KG1 (cell line): Measurements from ENCODE around the gene SPATA2.
"Not testable (repeated sequence)": the region's sequence is repeated elsewhere in the genome, so short reads cannot be mapped to it uniquely, and the experiment has no call there.

Experiments
- DNase-seq: peaks from one replicate; lab custom pipeline; 2025; lab: John Stamatoyannopoulos, UW

Gene SPATA2

DNA sequence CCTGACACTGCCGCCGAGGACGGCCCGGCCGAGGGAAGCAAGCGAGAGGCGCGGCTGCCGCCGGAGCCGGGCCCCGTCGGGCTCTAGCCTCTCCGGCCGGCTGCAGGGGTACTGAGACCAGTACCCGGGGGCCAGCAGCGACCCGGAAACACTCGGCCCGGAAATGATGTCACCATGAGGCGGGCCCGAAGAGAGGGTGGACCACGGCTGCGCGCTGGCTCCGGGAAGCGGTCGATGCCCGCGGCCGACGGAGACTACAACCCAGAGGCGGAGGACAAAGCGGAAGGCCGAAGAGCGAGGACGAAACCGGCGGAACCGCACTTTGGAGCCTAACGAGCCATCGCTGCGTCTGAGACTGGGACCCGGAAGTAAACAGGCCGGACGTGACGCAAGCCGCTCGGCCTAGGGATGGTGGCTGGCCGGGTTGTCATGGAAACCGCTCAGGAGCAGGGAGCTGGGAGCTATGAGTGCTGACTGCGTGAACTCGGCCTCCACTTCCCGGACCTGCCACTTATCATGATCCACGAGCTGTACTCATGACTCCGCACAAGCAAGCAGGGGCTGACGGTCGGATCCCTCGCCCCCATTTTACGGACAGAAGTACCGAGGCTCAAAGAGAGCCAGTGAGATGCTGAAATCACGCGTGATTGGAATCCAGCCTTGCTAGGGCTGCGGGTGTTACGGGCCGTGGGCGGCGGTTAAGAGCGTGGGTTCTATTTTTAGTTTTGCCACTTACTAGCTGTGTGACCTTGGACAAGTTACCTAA, at the start of gene SPATA2:
Gene SPATA2 (minus strand): TSS at position 150 of the 766 bp plus-strand sequence. CDS start 7,039 bp downstream, outside the sequence.
- peak; percentile 98 for DNase-seq

DNA sequence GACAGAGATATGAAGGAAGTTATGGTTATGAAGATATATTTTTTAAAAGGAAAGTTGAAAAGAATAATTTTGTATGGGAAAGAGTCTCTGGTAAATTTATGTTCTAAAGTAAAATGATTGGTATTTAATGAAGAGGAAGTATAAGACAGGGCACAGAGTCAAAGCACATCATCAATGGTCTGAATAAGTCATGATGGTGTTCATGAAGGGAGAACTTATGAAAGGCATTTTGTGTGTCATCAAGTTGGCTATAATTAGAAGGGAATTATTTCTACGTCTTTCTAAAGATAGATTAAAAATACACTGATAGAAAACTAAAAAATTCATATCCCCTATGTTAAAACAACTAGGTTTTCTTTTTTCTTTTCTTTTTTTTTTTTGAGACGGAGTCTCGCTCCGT, 46.1 kb upstream of the SPATA2 start:
- DNase-seq: no peak

DNA sequence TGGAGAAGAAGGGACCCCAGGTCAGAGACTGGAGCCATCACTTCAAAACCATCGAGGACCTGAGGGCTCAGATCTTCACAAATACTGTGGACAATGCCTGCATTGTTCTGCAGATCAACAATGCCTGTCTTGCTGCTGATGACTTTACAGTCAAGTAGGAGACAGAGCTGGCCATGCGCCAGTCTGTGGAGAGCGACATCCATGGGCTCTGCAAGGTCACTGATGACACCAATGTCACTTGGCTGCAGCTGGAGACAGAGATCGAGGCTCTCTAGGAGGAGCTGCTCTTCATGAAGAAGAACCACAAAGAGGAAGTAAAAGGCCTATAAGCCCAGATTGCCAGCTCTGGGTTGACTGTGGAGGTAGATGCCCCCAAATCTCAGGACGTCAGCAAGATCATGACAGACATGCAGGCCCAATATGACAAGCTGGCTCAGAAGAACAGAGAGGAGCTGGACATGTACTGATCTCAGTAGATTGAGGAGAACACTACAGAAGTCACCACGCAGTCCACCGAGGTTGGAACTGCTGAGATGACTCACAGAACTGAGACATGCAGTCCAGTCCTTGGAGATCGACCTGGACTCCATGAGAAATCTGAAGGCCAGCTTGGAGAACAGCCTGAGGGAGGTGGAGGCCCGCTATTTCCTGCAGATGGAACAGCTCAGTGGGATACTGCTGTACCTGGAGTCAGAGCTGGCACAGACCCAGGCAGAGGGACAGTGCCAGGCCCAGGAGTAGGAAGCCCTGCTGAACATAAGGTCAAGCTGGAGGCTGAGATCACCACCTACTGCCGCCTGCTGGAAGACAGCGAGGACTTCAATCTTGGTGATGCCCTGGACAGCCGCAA, 42.0 kb upstream of the SPATA2 start:
- DNase-seq: not testable (repeated sequence)

DNA sequence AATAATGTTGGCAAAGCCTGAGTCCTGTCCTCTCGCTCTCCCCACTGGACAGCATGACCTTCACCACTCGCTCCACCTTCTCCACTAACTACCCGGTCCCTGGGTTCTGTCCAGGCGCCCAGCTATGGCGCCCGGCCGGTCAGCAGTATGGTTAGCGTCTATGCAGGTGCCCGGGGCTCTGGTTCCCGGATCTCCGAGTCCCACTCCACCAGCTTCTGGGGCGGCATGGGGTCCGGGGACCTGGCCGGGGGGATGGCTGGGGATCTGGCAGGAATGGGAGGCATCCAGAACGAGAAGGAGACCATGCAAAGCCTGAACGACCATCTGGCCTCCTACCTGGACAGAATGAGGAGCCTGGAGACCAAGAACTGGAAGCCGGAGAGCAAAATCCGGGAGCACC, 41.4 kb upstream of the SPATA2 start:
- no peak for DNase-seq

- not testable (repeated sequence) for DNase-seq
These were observed 40.6 kb upstream of the SPATA2 start for GRCh38 chr20:49955830-49956396.

DNA sequence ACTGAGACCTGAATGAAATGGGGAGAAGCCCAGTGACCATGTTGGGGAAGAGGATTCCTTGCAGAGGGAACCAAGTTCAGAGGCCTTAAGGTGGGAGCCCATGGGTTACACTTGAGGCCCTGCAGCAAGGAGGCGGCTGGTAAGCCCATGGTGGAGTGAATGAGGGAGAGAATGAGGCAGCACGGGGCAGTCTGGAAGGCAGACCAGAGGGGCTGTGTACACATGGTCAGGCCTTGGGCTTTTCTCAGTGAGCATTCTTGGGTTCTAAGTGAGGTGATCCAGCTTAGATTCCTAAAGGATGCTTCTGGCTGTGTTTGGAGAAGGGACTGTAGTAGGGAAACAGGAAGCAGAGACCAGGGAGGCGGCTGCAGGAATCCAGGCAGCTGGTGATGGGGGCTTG, 39.8 kb upstream of the SPATA2 start:
- no peak for DNase-seq

GRCh38 chr20:49951151-49951550, 35.8 kb upstream of the SPATA2 start:
- DNase-seq: no peak

DNA sequence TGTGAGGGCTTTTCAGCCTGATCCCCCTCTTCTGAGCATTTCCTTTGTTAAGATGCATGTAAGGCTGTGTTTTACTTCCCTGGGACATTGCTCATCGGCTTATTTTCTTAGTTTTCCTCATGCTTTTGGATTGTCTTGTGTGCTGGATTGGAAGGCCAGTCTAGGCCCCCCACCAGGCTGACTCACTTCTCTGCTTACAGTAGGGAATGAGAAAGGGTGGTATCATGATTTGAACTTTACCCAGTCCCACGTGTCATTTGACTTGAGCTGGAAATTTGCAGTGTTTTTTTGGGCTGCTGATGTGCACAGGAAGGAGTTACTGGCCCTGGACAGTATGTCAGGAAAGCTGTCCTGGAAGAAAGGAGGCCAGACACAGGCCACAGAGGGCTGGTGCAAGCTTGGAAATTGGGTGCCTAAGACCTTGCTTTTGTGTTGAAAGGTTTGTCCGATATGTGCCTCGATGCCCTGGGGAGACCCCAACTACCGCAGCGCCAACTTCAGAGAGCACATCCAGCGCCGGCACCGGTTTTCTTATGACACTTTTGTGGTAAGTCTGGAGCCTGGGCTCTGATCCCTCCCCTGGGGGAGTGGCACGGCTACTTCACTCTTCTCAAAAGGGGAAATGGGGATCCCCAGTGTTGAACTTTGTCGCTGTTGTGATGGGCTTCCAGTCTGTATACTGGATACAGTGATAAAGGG, 33.6 kb upstream of the SPATA2 start:
- DNase-seq: no peak

DNA sequence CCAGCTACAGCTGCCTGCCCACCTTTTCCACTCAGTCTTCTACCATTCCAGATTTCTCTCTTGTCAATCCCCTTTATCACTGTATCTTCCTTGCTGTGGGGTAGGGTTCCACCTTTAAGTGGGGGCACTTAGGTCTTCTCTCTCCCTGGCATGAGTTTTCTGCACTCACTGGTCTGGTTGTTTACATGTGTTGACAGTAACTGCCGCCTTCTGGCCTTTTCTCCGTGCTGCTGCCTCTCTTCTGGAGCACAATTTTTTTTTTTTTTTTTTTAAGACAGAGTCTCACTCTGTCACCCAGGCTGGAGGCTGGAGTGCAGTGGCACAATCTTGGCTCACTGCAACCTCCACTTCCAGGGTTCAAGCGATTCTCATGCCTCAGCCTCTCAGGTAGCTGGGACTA, 32.8 kb upstream of the SPATA2 start:
- DNase-seq: no peak

DNA sequence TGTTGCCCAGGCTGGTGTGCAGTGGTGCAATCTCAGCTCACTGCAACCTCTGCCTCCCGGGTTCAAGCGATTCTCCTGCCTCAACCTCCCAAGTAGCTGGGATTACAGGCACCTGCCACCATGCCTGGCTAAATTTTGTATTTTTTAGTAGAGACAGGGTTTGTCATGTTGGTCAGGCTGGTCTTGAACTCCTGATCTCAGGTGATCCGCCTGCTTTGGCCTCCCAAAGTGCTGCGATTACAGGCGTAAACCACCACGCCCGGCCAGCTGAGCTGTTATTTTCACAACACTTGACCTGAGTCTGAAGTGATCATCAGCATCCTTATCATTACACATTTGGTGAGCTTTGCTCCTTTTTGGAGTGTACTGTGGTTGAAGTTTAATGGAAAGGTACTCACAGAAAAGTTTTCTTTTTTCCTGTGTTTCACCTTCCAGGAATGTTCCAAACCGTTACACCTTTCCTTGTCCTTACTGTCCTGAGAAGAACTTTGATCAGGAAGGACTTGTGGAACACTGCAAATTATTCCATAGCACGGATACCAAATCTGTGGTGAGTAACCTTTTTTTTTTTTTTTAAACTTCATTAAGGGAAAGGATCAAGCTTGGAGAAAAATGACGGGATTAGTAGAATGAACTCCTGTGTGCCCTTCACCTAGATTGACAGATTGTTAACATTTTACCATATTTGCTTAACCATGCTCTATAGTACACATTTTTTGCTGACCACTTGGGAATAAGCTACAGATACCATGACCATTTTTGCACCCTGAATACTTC, 30.6 kb upstream of the SPATA2 start:
- DNase-seq: no peak

GRCh38 chr20:49945306-49945700, 30.0 kb upstream of the SPATA2 start:
- no peak for DNase-seq

DNA sequence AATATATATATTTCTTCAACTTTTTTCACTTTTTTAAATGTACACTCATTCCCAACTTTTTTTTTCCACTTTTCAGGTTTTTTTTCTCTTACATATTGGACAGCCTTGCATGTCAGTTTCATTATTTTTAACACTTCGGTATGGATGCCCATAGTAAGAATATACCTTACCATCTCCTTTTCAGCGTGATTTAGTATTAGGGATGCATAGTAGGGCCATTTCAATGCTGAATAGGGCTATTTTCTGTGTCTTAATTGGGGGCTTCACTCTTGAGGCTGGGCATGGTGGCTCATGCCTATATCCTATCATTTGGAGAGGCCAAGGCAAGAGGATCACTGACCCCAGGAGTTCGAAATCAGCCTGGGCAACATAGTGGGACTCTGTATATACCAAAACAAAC, 27.6 kb upstream of the SPATA2 start:
- no peak for DNase-seq

GRCh38 chr20:49942303-49942702, 27.0 kb upstream of the SPATA2 start:
- DNase-seq: no peak

DNA sequence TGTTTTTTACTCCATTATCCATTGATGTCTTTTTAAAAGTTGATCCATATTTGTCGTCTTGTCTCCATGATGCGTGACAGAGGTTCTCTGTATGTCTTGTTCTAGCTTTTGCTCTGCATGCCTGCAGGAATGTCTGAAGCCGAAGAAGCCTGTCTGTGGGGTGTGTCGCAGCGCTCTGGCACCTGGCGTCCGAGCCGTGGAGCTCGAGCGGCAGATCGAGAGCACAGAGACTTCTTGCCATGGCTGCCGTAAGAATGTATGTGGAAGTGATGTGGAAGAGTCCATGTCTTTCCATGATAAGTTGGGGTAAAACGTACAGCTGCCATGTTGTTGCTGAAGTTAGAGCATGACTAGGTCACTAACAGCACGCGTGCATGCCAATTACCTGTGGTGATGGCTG, 26.1 kb upstream of the SPATA2 start:
- DNase-seq: no peak

- no peak for DNase-seq
These were observed 23.1 kb upstream of the SPATA2 start for GRCh38 chr20:49938173-49939163.

- no peak for DNase-seq
These were observed 21.9 kb upstream of the SPATA2 start for GRCh38 chr20:49937027-49937929.

DNA sequence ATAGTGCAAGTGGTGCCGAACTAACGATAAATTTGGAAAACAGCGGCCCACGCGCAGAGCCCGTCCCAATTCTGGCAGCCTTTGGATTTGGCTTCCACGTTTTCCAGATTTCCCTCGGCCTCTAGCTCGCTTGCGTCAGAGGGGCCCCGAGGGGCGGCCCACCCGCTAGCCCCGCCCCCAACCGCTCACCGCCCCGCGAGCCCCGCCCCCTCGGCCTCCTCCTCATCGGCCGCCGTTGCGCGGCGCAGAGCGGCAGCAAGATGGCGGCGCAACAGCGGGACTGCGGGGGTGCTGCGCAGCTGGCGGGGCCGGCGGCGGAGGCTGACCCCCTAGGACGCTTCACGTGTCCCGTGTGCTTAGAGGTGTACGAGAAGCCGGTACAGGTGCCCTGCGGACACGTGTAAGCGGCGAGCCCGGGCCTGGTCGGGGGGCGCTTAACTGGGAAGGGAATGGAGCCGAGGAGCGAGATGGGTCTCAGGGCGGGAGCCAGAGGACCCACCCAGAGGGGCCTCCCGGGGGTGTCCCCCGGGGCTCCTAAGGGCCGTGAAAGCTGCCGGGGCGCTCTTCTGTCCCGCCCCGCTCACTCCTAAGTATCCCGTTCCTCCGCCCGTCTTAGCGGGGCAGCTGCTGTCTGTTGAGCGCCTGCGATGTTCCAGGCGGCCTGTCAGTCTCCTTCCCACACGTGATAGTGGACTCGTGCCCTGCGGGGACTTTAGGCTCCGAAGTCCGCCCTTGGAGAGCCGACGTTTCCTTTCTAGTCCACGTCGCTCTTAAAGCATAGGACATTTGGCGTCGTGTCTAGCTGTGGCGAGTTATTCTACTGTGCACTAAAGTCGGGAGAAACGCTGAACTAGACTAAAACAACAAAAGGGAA, 21.1 kb upstream of the SPATA2 start, which contains the start of gene RNF114:
Gene RNF114 (plus strand): TSS at position 245 of the 874 bp plus-strand sequence. CDS start 16 bp downstream, at position 261.
- DNase-seq: peak; percentile 88

DNA sequence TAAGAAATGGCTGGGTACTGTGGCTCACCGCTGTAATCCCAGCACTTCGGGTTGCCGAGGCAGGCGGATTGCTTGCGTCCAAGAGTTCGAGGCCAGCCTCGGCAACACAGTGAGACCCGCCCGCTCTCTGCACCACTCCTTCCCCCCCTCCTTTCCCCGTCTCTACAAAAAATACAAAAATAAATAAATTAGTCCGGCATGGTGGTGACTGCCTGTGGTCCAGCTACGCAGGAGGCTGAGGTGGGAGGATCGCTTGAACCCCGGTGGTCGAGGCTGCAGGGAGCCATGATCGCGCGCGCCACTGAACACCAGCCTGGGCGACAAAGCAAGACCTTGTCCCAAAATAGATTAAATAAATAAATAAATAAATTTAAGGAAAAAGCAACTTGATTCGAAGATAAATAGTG, 20.4 kb upstream of the SPATA2 start:
- DNase-seq: no peak
